Esophagus muscularis mucosa (tissue), 4 donors: ENCODE data around the gene OR1J2. TPM values are rescaled to one million over a fixed set of nuclear protein-coding genes. Genes with fewer than 3 reads are reported as not detected.

Source experiments
- DNase-seq: peaks from one replicate; pipeline ENCODE4 v3.0.0-alpha.2; 2017; ENCODE audit errors: extremely low spot score
- H3K27ac ChIP-seq, 4 donors: fragments of 200-600 bp; sonication (generic); replicated peaks in 1 of 4; 1 replicate in 3 of 4; 2 replicates in 1 of 4; pipeline ENCODE4 v1.5.1; 2016 to 2019; ENCODE audit warnings: mild to moderate bottlenecking in 1 of 4
- H3K27me3 ChIP-seq, 4 donors: fragments of 200-600 bp; sonication (generic); one replicate each; pipeline versions ENCODE4 v1.5.1 to v1.6.0; 2016 to 2019
- H3K36me3 ChIP-seq, 4 donors: fragments of 200-600 bp; sonication (generic); one replicate each; pipeline ENCODE4 v1.5.1; 2016 to 2019
- H3K4me1 ChIP-seq, 4 donors: fragments of 200-600 bp; sonication (generic); one replicate each; pipeline ENCODE4 v1.5.1; 2016 to 2019
- H3K4me3 ChIP-seq, 4 donors: fragments of 200-600 bp; sonication (generic); 1 replicate in 2 of 4; 2 replicates in 2 of 4; pipeline ENCODE4 v1.5.1; 2016 to 2019; ENCODE audit warnings: mild to moderate bottlenecking in 4 of 4, moderate library complexity in 1 of 4
- H3K9me3 ChIP-seq, 4 donors: fragments of 200-600 bp; sonication (generic); 1 replicate in 3 of 4; 2 replicates in 1 of 4; pipeline ENCODE4 v1.5.1; 2016 to 2019
- CTCF ChIP-seq, 3 experiments: fragments of 200-600 bp in 2 of 3; fragments of 450-650 bp in 1 of 3; sonication (generic) in 2 of 3; IDR thresholded peaks; one replicate each; pipeline ENCODE4 v1.5.1; 2017 to 2019; ENCODE audit warnings: antibody characterized with exemption in 3 of 3, mild to moderate bottlenecking in 2 of 3, moderate library complexity in 1 of 3
- EP300 ChIP-seq: sonication (generic); formaldehyde crosslinking; IDR thresholded peaks from one replicate; pipeline ENCODE4 v1.6.1; 2017; ENCODE audit warnings: antibody characterized with exemption
- POLR2A ChIP-seq: fragments of 450-650 bp; IDR thresholded peaks from one replicate; pipeline ENCODE4 v1.6.1; 2017; ENCODE audit warnings: antibody characterized with exemption, moderate library complexity, mild to moderate bottlenecking, low read depth
- POLR2AphosphoS5 ChIP-seq, 2 donors: sonication (generic); formaldehyde crosslinking; IDR thresholded peaks; one replicate each; pipeline ENCODE4 v1.6.1; 2017; ENCODE audit warnings: antibody characterized with exemption in 2 of 2
- WGBS: methylation state at CpG from one replicate; pipeline ENCODE4 v1.1.5; 2018; 5-methylcytosine and 5-hydroxymethylcytosine counted together
- intact Hi-C: fragments of 100-400 bp; cut with DNase I; formaldehyde crosslinking; loops from one replicate; pipeline ENCODE4 v1.15.1; 2023
- total RNA-seq, 4 donors: library from RNA; depleted of rRNA; stranded (reverse); fragments of >200 nt; gene quantifications; one replicate each; pipeline versions ENCODE4 v1.1.0 to v1.2.1, GENCODE V29; 2016

The OR1J2 gene
- total RNA-seq, 4 donors from 2014 or later: not detected

GRCh38 chr9:122479062-122479461, 31.5 kb upstream of the OR1J2 start:
- Histone ChIP-seq H3K4me1 (peaks cover 0 to 2% (median 0%) of the 10 kb centered on the region in 4 donors), H3K36me3 (no peaks in the 10 kb centered on the region), H3K4me3 (no peak overlapping the region), H3K27ac (no peak overlapping the region), H3K27me3 (peaks cover 0 to 1% (median 0%) of the 10 kb centered on the region in 4 donors), H3K9me3 (no peaks in the 10 kb centered on the region)
- 89% methylated on average over 5 of the region's 5 CpGs for WGBS
- TF ChIP-seq CTCF (IDR thresholded peaks at IDR 0.05) (no peak), POLR2AphosphoS5 (IDR thresholded peaks at IDR 0.05) (no peak), EP300 (no peak), POLR2A (no peak)
- intact Hi-C loops: no loop called here
- DNase-seq: no peak

GRCh38 chr9:122498883-122499288, 11.7 kb upstream of the OR1J2 start:
- 36% methylated on average over 2 of the region's 2 CpGs for WGBS
- no peak for DNase-seq
- Histone ChIP-seq H3K27me3 (peaks cover 0 to 5% (median 0%) of the 10 kb centered on the region in 4 donors), H3K4me3 (no peak overlapping the region), H3K4me1 (no peaks in the 10 kb centered on the region), H3K9me3 (peaks cover 0 to 12% (median 5%) of the 10 kb centered on the region in 4 donors), H3K36me3 (no peaks in the 10 kb centered on the region), H3K27ac (no peak overlapping the region)
- TF ChIP-seq POLR2AphosphoS5 (IDR thresholded peaks at IDR 0.05) (no peak), POLR2A (no peak), CTCF (IDR thresholded peaks at IDR 0.05) (peak; percentile 34 to 67 (median 39)), EP300 (no peak)
- intact Hi-C loops: no loop called here

GRCh38 chr9:122506964-122507363, 3.6 kb upstream of the OR1J2 start:
- 33% methylated on average over 2 of the region's 2 CpGs for WGBS
- no peak overlapping the region for H3K4me3 ChIP-seq
- intact Hi-C loops: no loop called here
- H3K9me3 ChIP-seq: no peaks in the 10 kb centered on the region
- H3K4me1 ChIP-seq: no peaks in the 10 kb centered on the region
- H3K27me3 ChIP-seq: no peaks in the 10 kb centered on the region
- DNase-seq: no peak
- H3K36me3 ChIP-seq: no peaks in the 10 kb centered on the region
- TF ChIP-seq EP300 (no peak), POLR2AphosphoS5 (IDR thresholded peaks at IDR 0.05) (no peak), CTCF (IDR thresholded peaks at IDR 0.05) (no peak), POLR2A (no peak)
- H3K27ac ChIP-seq: no peak overlapping the region

- Histone ChIP-seq H3K4me1 (no peaks in the 10 kb centered on the region), H3K36me3 (no peaks in the 10 kb centered on the region), H3K4me3 (no peak overlapping the region), H3K27ac (no peak overlapping the region), H3K27me3 (no peaks in the 10 kb centered on the region), H3K9me3 (no peaks in the 10 kb centered on the region)
- DNase-seq: no peak
- intact Hi-C loops: no loop called here
- no peak for TF ChIP-seq CTCF (IDR thresholded peaks at IDR 0.05)
- TF ChIP-seq EP300: no peak
- TF ChIP-seq POLR2AphosphoS5 (IDR thresholded peaks at IDR 0.05): no peak
- TF ChIP-seq POLR2A: no peak
- WGBS: 72% methylated on average over 2 of the region's 2 CpGs
Observed at GRCh38 chr9:122518226-122518625, 7.6 kb downstream of the OR1J2 start.

GRCh38 chr9:122518841-122519240, 8.2 kb downstream of the OR1J2 start, which contains the start of gene OR1J4:
Gene OR1J4 (plus strand): TSS chr9:122519141. CDS start chr9:122519141, 0 bp downstream.
- no peaks in the 10 kb centered on the region for H3K27me3 ChIP-seq
- no peaks in the 10 kb centered on the region for H3K4me1 ChIP-seq
- H3K27ac ChIP-seq: no peak within 1 kb of the TSS
- intact Hi-C loops: no loop called here
- no peak for DNase-seq
- no peaks in the 10 kb centered on the region for H3K9me3 ChIP-seq
- WGBS: 79% methylated on average over 4 of the region's 4 CpGs
- no peak within 1 kb of the TSS for H3K4me3 ChIP-seq
- TF ChIP-seq EP300 (no peak), POLR2AphosphoS5 (IDR thresholded peaks at IDR 0.05) (no peak), CTCF (IDR thresholded peaks at IDR 0.05) (no peak), POLR2A (no peak)
- H3K36me3 ChIP-seq: no peaks in the 10 kb centered on the region
